Measurements from ENCODE around the gene CEP44.
"Not testable (repeated sequence)": the region's sequence is repeated elsewhere in the genome, so short reads cannot be mapped to it uniquely, and the experiment has no call there.

Gene CEP44

DNA sequence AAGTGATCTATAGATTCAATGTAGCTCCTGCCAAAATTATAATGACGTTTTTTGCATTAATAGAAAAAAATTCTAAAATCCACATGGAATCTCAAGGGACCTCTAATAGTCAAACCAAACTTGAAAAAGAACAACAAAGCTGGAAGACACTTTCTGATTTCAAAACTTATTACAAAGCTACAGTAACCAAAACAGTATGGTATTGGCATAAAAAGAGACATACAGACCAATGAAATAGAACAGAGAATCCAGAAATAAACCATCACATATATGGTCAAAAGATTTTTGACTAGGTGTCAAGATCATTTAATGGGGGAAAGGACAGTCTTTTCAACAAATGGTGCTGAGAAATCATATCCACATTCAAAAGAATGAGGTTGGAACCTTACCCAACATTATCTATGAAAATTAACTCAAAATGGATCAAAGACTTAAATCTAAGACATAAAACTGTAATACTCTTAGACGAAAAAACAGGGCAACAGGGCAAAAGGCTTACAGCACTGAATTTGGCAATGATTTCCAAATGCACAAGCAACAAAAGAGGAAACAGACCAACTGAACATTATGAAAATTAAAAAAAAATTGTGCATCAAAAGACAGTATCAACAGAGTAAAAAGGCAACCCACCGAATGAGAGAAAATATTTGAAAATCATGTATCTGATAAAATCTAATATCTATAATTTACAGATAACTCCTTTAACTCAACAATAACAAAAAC lies 4.1 kb upstream of the CEP44 start:
- DNase-seq: no peak

DNA sequence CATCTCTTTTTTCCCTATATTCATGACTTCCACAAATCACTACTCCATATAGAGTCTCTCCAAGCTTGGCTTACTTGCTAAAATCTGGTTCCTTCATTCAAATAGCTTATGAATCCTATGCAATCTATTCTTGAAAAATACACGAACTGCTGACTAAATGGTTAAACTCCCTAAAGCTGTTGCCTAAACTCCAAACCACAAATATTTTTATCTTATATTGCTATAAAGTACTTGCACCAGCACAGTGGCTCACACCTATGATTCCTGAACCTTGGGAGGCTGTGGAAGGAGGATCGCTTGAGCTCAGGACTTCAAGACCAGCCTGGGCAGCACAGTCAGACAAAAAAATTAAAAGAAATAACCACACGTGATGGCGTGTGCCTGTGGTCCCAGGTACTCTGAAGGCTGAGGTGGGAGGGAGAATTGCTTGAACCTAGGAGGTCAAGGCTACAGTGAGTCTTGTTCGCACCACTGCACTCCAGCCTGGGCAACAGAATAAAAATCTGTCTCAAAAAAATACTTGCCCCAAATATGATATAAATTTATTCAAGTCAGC lies 2.5 kb upstream of the CEP44 start:
- no peak for DNase-seq

DNA sequence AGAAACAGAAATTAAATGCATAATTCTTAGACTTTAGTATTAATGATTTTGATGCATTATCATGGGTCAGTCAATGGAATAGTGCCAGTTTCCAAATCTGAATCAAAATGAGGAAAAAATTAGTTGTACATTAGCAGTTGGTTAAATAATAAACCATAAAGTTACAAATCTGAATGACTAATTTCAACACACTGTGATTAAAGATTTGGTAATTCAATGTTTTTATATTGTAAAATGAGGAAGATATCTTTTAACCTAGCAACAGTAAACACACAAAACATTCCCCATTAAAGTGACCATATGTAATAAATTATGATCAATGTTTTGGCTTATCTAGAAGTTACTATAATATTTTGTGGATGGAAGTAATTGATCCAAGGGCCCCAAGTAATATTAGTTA lies 1.8 kb upstream of the CEP44 start:
- no peak for DNase-seq

GRCh38 chr4:174282836-174283506 lies 740 bp upstream of the CEP44 start:
- peak; percentile 90 for DNase-seq

DNA sequence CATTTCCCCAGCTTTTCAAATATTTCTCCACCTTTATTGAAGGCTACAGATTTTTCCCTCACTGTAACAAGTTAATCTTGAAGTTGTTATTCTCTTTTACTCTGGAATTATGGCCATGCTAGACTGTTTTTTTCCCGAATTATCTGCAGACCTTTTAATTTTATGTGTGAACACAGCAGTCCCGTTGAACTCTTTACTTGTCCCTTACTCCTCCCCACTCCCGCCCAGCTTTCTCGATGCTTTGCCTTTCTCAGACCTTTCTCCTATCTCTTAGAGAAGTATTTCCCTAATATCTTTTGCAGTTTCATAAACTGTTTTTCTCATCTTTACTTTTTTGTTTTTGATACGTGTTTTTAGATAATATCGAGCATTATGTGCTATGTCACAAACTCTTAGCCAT lies 776 bp downstream of the CEP44 start:
- DNase-seq: no peak

- DNase-seq: no peak
These were observed 3.2 kb downstream of the CEP44 start for GRCh38 chr4:174286870-174287269.

GRCh38 chr4:174292473-174292872 lies 8.8 kb downstream of the CEP44 start:
- no peak for DNase-seq

- not testable (repeated sequence) for DNase-seq
These were observed 10.9 kb downstream of the CEP44 start for GRCh38 chr4:174294641-174295040.

- not testable (repeated sequence) for DNase-seq
These were observed 11.4 kb downstream of the CEP44 start for GRCh38 chr4:174295142-174295541.

- no peak for DNase-seq
These were observed 20.0 kb downstream of the CEP44 start for GRCh38 chr4:174303687-174304086.

- no peak for DNase-seq
These were observed 21.0 kb downstream of the CEP44 start for GRCh38 chr4:174304664-174305063.

DNA sequence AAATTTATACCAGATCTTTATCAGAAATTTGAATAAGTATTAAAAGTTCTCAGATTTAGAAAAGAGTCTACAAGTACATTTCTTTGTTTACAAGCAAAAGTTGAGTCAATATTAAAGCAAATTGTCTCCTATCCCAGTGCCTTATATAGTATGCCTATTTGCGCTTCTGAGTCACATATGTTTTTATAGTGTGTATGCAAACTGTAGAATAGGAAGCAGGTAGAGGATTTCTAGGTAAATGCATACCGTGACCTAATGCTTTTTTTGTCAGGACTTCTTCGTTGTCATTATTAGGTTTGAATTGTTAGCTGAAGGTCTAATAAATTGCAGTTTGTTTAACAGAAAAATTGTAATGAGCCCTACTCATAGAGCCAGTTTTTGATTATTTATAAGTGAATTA lies 22.2 kb downstream of the CEP44 start:
- DNase-seq: no peak

GRCh38 chr4:174307694-174308093 lies 24.0 kb downstream of the CEP44 start:
- no peak for DNase-seq

- DNase-seq: no peak
These were observed 29.3 kb downstream of the CEP44 start for GRCh38 chr4:174312993-174313392.

DNA sequence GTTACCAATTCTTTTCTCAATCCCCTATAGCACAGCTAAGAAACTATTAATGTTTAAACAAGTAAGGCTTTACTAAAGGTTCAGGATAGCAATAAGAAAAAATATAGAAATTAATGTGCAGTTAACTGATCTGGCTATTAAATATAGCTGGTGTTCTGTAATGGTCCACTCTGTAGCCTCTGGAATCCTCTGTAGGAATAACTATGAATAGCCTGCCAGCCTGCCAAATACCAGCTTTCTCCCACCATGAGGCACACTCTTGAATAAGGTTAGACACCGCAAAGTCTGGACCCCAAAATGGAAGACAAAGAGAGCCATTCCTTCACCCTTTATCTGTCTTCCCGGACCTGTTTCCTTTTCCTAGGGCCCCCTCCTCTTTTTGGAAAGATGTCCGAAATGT lies 30.6 kb downstream of the CEP44 start:
- no peak for DNase-seq

DNA sequence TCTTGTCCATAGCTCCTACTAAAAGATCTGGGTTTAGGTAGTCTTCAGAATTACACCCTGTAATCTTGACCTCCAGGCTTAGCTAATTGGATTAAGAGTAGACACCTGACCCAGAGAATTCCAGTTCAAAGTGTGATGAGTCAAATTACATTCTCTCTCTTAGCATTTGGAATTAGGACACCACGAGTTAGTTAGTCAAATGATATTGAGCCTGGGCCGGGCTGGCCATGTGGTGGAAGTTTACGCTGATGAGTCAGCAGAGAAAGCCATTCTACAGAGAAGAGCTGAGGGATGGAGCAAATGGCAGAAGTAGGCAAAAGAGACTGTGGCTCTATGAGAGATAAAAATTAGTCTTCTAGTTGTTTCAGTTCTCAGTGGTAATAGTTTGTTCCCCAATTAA lies 31.1 kb downstream of the CEP44 start:
- peak; percentile 52 for DNase-seq

- DNase-seq: no peak
These were observed 32.8 kb downstream of the CEP44 start for GRCh38 chr4:174316546-174316945.

- no peak for DNase-seq
These were observed 33.2 kb downstream of the CEP44 start for GRCh38 chr4:174316954-174317353.

- peak; percentile 18 for DNase-seq
These were observed 33.8 kb downstream of the CEP44 start for GRCh38 chr4:174317531-174317930.

DNA sequence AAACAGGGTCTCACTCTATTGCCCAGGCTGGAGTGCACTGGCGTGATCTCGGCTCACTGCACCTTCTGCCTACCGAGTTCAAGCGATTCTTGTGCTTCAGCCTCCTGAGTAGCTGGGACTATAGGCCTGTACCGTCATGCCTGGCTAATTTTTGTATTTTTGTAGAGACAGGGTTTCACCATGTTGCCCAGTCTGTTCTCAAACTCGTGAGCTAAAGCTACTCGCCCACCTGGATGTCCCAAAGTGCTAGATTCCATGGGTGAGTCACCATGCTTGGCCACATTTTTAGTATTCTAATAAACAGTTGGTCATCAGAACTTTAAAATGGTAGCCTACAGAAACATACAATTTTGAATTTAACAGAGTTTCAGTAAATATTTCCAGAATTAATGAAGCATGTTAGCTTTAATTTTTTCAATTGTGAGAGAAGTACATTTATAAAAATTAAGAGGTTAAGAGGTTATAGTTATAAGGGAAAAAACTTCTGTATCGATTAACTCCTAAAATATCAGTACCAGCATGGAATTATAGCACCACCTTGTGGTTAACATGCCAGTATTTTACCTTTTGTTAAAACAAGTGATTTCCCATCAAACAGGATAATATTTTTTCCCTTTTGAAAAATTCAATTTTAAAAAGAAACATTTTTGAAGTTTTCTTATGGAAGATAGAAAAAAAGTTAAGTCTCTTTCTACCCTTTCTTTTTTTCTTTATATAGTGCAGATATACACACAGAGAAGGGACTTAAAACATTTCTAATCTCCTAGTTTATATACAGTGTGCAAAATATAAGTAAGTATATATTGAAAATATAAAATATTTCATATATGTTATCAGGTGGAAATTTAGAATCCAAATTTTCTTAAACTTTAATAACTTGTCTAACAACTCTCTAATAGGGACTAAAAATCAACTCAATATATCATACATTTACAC lies 35.4 kb downstream of the CEP44 start:
- DNase-seq: peak; percentile 39

GRCh38 chr4:174320494-174321199 lies 36.9 kb downstream of the CEP44 start:
- no peak for DNase-seq

DNA sequence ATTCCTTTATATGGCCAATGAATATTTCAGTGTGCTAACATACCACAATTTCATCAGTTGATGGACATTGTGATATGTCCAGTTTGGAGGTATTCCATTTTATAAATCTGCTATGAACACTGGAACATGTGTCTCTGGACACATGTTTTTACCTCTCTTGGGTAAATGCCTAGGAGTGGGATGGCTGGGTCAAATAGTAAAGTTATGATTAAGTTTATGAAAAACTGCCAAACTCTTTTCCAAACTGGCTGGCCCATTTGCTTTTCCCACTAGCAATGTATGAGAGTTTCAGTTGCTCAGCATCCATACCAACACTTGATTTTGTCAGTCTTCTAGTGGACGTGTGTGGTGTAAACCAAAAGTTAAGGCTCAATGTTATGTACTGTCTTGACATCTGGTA lies 40.5 kb downstream of the CEP44 start:
- peak; percentile 61 for DNase-seq

GRCh38 chr4:174324725-174325124 lies 41.0 kb downstream of the CEP44 start:
- peak; percentile 66 for DNase-seq

Data from fibroblast of upper back skin (primary cell).